SU-DHL-6 (cell line): Measurements from ENCODE around the gene FBN3.

Source experiments
- EZH2phosphoT487 ChIP-seq: fragments of 200-600 bp; sonication (generic), shearing (Covaris generic); conservative IDR thresholded peaks from 2 replicates; pipeline ENCODE4 v1.6.1; 2018; ENCODE audit warnings: mild to moderate bottlenecking, antibody characterized with exemption, low read length, moderate library complexity, mixed read lengths
- TF ChIP-seq, protein P1 (sequence below): fragments of 200-600 bp; sonication (generic); IDR thresholded peaks from one replicate; pipeline ENCODE4 v1.5.1; 2017; ENCODE audit warnings: antibody characterized with exemption, mild to moderate bottlenecking, low read length, moderate library complexity; ENCODE audit not compliant: insufficient read depth, poor library complexity, severe bottlenecking

DNA sequence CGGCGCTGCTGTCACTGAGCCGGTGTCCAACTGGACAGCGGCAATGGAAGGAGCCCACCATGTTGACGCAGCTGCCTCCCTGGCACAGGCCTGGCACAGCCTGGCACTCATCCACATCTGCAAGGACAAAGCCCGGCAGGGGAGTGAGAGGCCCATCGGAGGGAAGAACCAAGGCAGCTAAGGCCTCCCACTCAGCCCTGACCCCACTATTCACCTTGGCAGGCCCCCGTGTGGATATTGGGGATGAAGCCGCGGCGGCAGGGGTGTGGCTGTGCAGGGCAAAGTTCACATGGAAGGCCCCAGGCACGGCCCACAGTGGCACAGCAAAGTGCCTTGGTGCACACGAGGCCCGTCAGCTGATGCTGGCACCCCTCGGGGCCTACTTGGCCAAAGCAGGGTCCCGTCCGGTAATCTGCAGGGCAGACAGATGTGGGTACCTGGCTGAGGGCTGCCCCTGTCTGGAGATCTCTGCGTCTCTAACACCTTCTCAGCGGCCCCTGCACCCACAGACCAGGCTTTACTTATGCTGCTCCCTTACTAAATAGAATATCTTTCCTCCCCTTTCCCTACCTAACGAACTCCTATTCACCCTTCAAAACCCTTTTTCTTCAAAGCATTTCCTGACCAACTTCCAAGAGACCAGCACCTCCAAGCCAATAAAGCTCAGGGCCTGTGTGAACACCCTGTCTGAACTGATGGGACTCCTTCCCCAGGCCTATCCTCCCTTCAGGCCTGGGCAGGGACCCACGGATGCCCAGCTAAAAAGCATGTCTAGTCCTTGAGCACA, 7.5 kb downstream of the FBN3 start:
- TF ChIP-seq, protein P1, sequence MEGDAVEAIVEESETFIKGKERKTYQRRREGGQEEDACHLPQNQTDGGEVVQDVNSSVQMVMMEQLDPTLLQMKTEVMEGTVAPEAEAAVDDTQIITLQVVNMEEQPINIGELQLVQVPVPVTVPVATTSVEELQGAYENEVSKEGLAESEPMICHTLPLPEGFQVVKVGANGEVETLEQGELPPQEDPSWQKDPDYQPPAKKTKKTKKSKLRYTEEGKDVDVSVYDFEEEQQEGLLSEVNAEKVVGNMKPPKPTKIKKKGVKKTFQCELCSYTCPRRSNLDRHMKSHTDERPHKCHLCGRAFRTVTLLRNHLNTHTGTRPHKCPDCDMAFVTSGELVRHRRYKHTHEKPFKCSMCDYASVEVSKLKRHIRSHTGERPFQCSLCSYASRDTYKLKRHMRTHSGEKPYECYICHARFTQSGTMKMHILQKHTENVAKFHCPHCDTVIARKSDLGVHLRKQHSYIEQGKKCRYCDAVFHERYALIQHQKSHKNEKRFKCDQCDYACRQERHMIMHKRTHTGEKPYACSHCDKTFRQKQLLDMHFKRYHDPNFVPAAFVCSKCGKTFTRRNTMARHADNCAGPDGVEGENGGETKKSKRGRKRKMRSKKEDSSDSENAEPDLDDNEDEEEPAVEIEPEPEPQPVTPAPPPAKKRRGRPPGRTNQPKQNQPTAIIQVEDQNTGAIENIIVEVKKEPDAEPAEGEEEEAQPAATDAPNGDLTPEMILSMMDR = no peak
- TF ChIP-seq EZH2phosphoT487 = no peak
